ENCODE data around the gene SLC22A13.

The SLC22A13 gene

GRCh38 chr3:38323060-38323459 is 57.4 kb downstream of the SLC22A13 start:
- no peak for TF ChIP-seq ZNF274 (IDR thresholded peaks at IDR 0.05; ENCODE audit: low read depth, low read length)
- H3K4me3 ChIP-seq (ENCODE audit: low read length) = no peak overlapping the region

- no peak overlapping the region for H3K4me3 ChIP-seq (ENCODE audit: low read length)
- no peak for TF ChIP-seq ZNF274 (IDR thresholded peaks at IDR 0.05; ENCODE audit: low read depth, low read length)
Measured at GRCh38 chr3:38325256-38325655, 59.6 kb downstream of the SLC22A13 start.

GRCh38 chr3:38327335-38328009 is 61.9 kb downstream of the SLC22A13 start:
- no peak for TF ChIP-seq ZNF274 (IDR thresholded peaks at IDR 0.05; ENCODE audit: low read depth, low read length)
- H3K4me3 ChIP-seq (ENCODE audit: low read length) = no peak overlapping the region
